Measurements from ENCODE around the gene PNMA1.

PNMA1 gene

DNA sequence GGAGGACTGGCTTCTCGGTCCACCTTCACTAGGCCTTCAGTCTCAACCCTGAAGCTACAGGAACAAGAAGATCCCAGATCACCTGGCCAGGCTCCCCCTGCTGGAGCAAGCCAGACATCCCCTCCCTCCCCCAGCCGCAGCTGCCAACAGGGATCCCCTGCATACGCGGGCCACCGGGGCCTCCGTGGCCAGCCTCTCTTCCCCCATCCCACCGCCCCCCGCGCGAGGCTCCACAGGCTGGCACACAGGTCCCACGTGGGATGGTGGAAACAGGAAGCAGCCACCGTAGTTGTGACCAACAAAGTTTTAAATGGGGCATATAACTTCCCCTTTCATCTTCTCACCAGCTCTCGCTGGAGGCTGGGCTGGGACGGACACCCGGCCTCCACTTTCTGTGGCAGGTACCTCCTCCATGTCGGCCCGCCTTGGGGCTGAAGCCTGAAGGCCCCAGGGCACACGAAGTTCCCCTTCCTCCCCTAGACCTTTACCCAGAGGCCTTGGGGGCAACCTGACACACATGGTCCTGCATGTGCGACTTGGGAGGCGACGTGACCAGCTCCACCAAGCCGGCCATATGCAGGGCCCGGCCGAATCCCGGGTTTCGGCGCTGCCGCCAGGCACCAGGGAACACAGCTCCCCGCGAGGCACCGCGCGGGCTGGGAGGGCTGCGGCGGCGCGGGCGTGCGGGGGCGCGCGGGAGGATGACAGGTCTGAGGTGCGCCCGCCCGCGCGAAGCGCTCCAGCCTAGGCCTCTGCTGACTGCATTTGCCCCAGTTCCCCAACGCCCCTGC lies 44.4 kb upstream of the PNMA1 start:
- DNase-seq (ENCODE audit: insufficient read length, low spot score) (peak; percentile 49), FAIRE-seq (peak; percentile 81)
- TF ChIP-seq POU2F2 (IDR thresholded peaks at IDR 0.05; ENCODE audit: low read depth, low read length) (peak; percentile 69), PAX5 (IDR thresholded peaks at IDR 0.05; ENCODE audit: insufficient read depth, low read length, severe bottlenecking) (no peak), TAF1 (IDR thresholded peaks at IDR 0.05; ENCODE audit: low read depth, low read length) (peak; percentile 35; the same call in 1 of the 2 replicates), POLR2A (IDR thresholded peaks at IDR 0.05; ENCODE audit: low read depth, low read length) (peak; percentile 40; the same call in 1 of the 2 replicates), POLR2AphosphoS5 (IDR thresholded peaks at IDR 0.05; ENCODE audit: low read depth, low read length) (peak; percentile 60), SPI1 (IDR thresholded peaks at IDR 0.05; ENCODE audit: low read depth, low read length) (0 out of 2 replicates have a peak, but pooled peaks have one; percentile 7)

DNA sequence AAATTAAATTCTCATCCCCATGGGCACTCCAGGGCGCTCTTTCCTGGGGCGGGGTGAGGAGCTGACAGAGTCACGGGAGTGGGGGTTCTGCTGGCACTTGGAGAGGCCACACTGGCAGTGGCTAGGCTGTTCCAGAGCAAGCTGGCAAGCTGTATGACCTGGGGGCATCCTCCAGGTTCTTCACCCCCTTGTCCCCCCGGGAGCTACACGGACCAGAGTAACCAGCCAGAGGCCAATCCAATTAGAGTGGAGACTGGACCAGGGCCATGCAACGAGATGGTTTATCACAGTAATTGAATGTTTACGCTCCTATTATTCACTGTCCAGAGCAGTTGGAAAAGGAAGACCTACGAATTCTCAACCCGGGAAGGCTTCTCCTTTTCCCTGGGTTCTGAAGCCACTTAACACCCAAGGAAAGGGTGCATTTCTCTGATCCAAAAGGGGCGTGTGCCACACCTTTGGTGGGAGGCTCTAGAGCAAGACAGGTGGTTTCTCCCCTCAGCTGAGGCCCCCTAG lies 43.8 kb upstream of the PNMA1 start:
- DNase-seq (ENCODE audit: insufficient read length, low spot score) = no peak
- FAIRE-seq = no peak
- TF ChIP-seq TAF1 (IDR thresholded peaks at IDR 0.05; ENCODE audit: low read depth, low read length) = no peak
- no peak for TF ChIP-seq SPI1 (IDR thresholded peaks at IDR 0.05; ENCODE audit: low read depth, low read length)
- no peak for TF ChIP-seq POU2F2 (IDR thresholded peaks at IDR 0.05; ENCODE audit: low read depth, low read length)
- no peak for TF ChIP-seq PAX5 (IDR thresholded peaks at IDR 0.05; ENCODE audit: insufficient read depth, low read length, severe bottlenecking)
- TF ChIP-seq POLR2A (IDR thresholded peaks at IDR 0.05; ENCODE audit: low read depth, low read length) = no peak
- TF ChIP-seq POLR2AphosphoS5 (IDR thresholded peaks at IDR 0.05; ENCODE audit: low read depth, low read length) = no peak

DNA sequence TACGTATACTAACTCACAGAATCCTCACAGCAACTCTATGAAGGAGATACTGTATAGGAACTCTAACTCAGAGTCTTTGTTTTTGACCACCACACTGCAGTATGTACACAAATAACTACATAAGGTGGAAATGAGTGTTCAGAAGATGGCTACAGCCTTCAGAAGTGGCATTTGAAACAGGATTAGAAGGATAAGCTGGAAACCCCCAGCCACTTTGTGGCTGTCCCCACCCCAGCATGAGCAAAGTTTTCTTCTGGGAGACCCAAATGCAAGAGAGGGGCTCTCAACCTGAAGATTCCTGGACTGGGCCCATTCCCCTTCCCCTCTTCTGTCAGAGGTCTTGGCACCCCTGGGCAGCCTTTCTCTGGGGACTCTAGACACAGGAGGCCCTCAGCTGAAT lies 43.2 kb upstream of the PNMA1 start:
- FAIRE-seq (no peak), DNase-seq (ENCODE audit: insufficient read length, low spot score) (no peak)
- TF ChIP-seq POU2F2 (IDR thresholded peaks at IDR 0.05; ENCODE audit: low read depth, low read length) (no peak), POLR2AphosphoS5 (IDR thresholded peaks at IDR 0.05; ENCODE audit: low read depth, low read length) (0 out of 2 replicates have a peak, but pooled peaks have one; percentile 43), SPI1 (IDR thresholded peaks at IDR 0.05; ENCODE audit: low read depth, low read length) (no peak), POLR2A (IDR thresholded peaks at IDR 0.05; ENCODE audit: low read depth, low read length) (peak; percentile 49; the same call in 1 of the 2 replicates)

DNA sequence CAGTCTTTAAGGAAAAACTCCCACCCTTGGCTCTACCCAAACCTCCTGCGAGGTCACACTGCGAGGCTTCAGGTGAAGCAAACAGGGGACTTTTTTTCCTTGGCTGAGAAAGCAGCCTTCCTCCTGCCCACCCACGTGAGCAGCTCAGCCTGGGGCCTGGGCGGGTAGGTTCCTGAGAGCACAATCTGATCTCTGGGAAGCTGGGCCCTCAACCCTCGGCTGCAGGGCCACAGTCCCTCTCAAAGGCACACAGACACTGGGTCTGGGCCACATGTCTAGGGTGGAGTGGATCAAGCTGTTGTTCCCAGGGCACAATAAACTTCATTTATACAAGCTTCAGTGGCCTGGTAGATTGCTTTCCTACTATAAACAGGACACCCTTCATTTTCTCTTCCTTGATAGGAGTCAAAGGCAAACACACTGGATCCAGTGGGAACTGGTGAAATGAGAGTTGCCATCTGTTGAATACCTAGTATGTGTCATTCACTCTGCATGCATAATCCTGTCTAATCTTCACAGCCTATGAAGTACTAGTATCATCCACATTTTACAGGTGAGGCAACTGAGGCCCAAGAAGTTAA lies 41.3 kb upstream of the PNMA1 start:
- no peak for DNase-seq (ENCODE audit: insufficient read length, low spot score)
- peak; percentile 35 for FAIRE-seq
- TF ChIP-seq SPI1 (IDR thresholded peaks at IDR 0.05; ENCODE audit: low read depth, low read length) (no peak), POLR2A (IDR thresholded peaks at IDR 0.05; ENCODE audit: low read depth, low read length) (0 out of 2 replicates have a peak, but pooled peaks have one; percentile 13), TAF1 (IDR thresholded peaks at IDR 0.05; ENCODE audit: low read depth, low read length) (no peak), PAX5 (IDR thresholded peaks at IDR 0.05; ENCODE audit: insufficient read depth, low read length, severe bottlenecking) (no peak), POLR2AphosphoS5 (IDR thresholded peaks at IDR 0.05; ENCODE audit: low read depth, low read length) (no peak)

DNA sequence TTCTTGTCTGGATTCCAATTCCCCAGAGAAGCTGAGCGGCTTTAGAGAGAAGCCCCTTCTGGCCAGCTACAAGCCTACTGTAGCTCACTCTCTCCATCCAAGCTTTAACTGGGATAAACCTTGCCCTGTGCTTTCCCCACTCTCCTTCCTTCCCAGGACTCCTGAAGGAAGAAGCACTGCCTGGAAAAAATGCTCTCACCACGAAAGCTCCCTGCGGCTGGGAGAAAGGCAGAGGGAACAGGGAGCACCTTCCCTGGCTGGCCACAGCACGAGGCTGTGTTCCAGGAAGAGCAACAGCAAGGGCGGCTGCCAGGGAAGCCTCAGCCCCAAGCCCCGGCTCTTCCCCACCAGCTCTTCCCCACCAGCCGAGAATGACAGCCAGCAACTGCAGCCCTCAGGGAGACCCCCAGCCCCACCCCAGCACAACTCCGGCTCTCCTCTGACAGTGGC lies 40.8 kb upstream of the PNMA1 start:
- FAIRE-seq (no peak), DNase-seq (ENCODE audit: insufficient read length, low spot score) (no peak)
- TF ChIP-seq POLR2AphosphoS5 (IDR thresholded peaks at IDR 0.05; ENCODE audit: low read depth, low read length) (no peak), TAF1 (IDR thresholded peaks at IDR 0.05; ENCODE audit: low read depth, low read length) (no peak), POLR2A (IDR thresholded peaks at IDR 0.05; ENCODE audit: low read depth, low read length) (no peak; the same call in 1 of the 2 replicates), PAX5 (IDR thresholded peaks at IDR 0.05; ENCODE audit: insufficient read depth, low read length, severe bottlenecking) (no peak)

GRCh38 chr14:73753887-73754795 lies 40.0 kb upstream of the PNMA1 start:
- no peak for DNase-seq (ENCODE audit: insufficient read length, low spot score)
- peak; percentile 91 for TF ChIP-seq POLR2A (IDR thresholded peaks at IDR 0.05; ENCODE audit: low read depth, low read length)
- TF ChIP-seq POLR2AphosphoS5 (IDR thresholded peaks at IDR 0.05; ENCODE audit: low read depth, low read length) = peak; percentile 81
- TF ChIP-seq POU2F2 (IDR thresholded peaks at IDR 0.05; ENCODE audit: low read depth, low read length) = peak; percentile 93
- TF ChIP-seq PAX5 (IDR thresholded peaks at IDR 0.05; ENCODE audit: insufficient read depth, low read length, severe bottlenecking) = no peak
- peak; percentile 62 for TF ChIP-seq SPI1 (IDR thresholded peaks at IDR 0.05; ENCODE audit: low read depth, low read length)
- peak; percentile 60; the same call in 1 of the 2 replicates for TF ChIP-seq TAF1 (IDR thresholded peaks at IDR 0.05; ENCODE audit: low read depth, low read length)
- peak; percentile 95 for FAIRE-seq

DNA sequence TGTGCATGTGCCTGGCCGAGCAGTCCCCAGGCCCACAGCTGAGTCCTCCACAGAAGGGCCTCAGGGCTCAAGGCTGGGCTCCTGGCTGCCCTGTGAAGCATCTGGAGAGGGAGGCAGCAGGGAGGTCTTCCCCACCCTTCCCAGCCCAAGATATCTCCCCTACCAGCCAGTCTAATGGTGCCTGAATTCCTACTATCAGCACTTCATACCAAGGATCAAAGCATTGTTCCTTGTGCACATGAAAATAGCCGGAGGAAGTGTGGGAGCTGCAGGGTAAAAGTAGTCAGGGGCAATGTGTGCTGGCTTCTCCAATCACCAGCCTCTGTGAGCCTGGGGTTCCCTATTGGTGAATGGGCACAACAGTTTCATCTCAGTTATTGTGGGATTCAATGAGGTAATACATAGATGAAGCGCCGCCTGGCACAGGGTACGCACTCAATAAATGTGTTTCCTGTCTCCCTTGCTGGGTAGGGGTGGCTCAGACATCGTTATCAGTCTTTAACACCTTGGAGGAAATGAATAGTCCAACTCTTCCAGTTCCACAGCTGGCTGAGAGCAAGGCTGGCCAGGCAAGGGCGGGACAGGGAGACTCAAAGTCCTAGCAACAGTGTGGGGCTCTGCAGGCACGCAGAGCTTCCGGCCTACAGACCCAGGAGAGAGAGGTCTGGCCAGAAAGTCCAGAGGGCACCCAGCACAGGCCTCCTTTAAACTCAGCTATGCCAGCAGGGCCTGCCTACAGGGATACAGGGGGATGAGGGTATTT lies 39.1 kb upstream of the PNMA1 start:
- TF ChIP-seq POLR2A (IDR thresholded peaks at IDR 0.05; ENCODE audit: low read depth, low read length) (no peak), POU2F2 (IDR thresholded peaks at IDR 0.05; ENCODE audit: low read depth, low read length) (no peak), PAX5 (IDR thresholded peaks at IDR 0.05; ENCODE audit: insufficient read depth, low read length, severe bottlenecking) (no peak), TAF1 (IDR thresholded peaks at IDR 0.05; ENCODE audit: low read depth, low read length) (no peak), POLR2AphosphoS5 (IDR thresholded peaks at IDR 0.05; ENCODE audit: low read depth, low read length) (no peak), SPI1 (IDR thresholded peaks at IDR 0.05; ENCODE audit: low read depth, low read length) (no peak)
- FAIRE-seq = peak; percentile 72
- no peak for DNase-seq (ENCODE audit: insufficient read length, low spot score)

DNA sequence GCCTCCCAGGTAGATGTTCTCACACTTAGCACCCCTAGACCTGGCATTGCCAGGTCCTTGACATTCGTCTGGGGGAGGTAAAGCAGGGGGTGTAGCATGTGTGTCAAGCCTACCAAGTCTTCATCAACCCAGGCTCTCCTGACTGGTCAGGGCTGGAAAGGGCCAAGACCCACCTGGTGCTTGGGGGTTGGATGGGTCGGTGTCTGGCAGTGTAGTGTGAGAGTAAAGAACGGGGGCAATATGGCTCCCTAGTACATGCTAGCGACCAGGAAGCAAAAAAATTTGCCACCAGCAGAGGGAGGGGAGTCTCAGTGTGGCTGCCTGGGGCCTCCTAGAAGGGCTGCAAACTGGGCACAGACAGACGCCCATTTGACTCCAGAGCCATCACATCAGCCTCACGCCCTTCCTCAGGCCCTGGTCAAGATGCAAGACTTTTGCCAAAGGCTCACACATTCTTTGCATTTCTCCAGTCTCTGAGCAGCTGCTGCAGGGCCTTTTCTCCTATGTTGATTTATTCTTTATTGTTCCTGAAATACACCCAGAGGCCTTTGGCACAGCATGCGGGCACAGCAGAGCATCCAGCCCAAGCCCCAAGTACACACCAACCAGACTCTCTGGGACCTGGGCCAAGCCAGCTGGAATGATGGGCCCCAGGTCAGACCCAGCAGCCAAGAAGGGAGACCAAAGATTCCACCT lies 38.3 kb upstream of the PNMA1 start:
- DNase-seq (ENCODE audit: insufficient read length, low spot score) = no peak

More for the DNA sequence above, 38.3 kb upstream of the PNMA1 start:
- TF ChIP-seq TAF1 (IDR thresholded peaks at IDR 0.05; ENCODE audit: low read depth, low read length) (no peak), POLR2AphosphoS5 (IDR thresholded peaks at IDR 0.05; ENCODE audit: low read depth, low read length) (peak; percentile 60; the same call in 1 of the 2 replicates), SPI1 (IDR thresholded peaks at IDR 0.05; ENCODE audit: low read depth, low read length) (no peak), PAX5 (IDR thresholded peaks at IDR 0.05; ENCODE audit: insufficient read depth, low read length, severe bottlenecking) (no peak), POLR2A (IDR thresholded peaks at IDR 0.05; ENCODE audit: low read depth, low read length) (peak; percentile 54; the same call in 1 of the 2 replicates), POU2F2 (IDR thresholded peaks at IDR 0.05; ENCODE audit: low read depth, low read length) (no peak)
- FAIRE-seq = peak; percentile 65
